DOHH2 (cell line): ENCODE results near the gene FXYD4.

ENCODE experiments used
- H3F3A ChIP-seq: fragments of 200-600 bp; sonication (generic), shearing (Covaris generic); 2 replicates; pipeline ENCODE4 v1.6.0; 2016; ENCODE audit warnings: antibody characterized with exemption, mild to moderate bottlenecking; ENCODE audit not compliant: control insufficient read depth, insufficient read depth
- H3K27ac ChIP-seq: fragments of 200-600 bp; sonication (generic); 2 replicates; pipeline ENCODE4 v1.5.1; 2014; ENCODE audit warnings: low read depth, mild to moderate bottlenecking, low read length, moderate library complexity
- H3K27me3 ChIP-seq: fragments of 200-600 bp; sonication (generic); 2 replicates; pipeline ENCODE4 v1.6.1; 2014; ENCODE audit warnings: mild to moderate bottlenecking, low read length, mixed read lengths; ENCODE audit not compliant: control insufficient read depth
- H3K36me3 ChIP-seq: fragments of 200-600 bp; sonication (generic); 2 replicates; pipeline ENCODE4 v1.6.1; 2014; ENCODE audit warnings: mild to moderate bottlenecking, low read length, moderate library complexity, mixed read lengths; ENCODE audit not compliant: control insufficient read depth
- H3K4me1 ChIP-seq: fragments of 200-600 bp; sonication (generic); 2 replicates; pipeline ENCODE4 v1.6.1; 2014; ENCODE audit warnings: mild to moderate bottlenecking, low read length, mixed read lengths; ENCODE audit not compliant: control insufficient read depth
- H3K4me2 ChIP-seq: fragments of 200-600 bp; sonication (generic); 2 replicates; pipeline ENCODE4 v1.6.0; 2014; ENCODE audit warnings: mild to moderate bottlenecking, low read length, moderate library complexity
- H3K4me3 ChIP-seq: fragments of 200-600 bp; sonication (generic); 2 replicates; pipeline ENCODE4 v1.5.1; 2014; ENCODE audit warnings: mild to moderate bottlenecking, low read length, mixed read lengths
- H3K79me2 ChIP-seq: fragments of 200-600 bp; sonication (generic); 2 replicates; pipeline ENCODE4 v1.6.1; 2014; ENCODE audit warnings: mild to moderate bottlenecking, low read length, mixed read lengths; ENCODE audit not compliant: control insufficient read depth
- H3K9me2 ChIP-seq: fragments of 200-600 bp; sonication (generic); replicated peaks from 2 replicates; pipeline ENCODE4 v1.6.1; 2014; ENCODE audit warnings: mild to moderate bottlenecking, low read length, mixed read lengths; ENCODE audit not compliant: control insufficient read depth
- H3K9me3 ChIP-seq: fragments of 200-600 bp; sonication (generic); 2 replicates; pipeline ENCODE4 v1.6.1; 2014; ENCODE audit warnings: antibody characterized with exemption, low read length, mixed read lengths; ENCODE audit not compliant: control insufficient read depth, insufficient read depth
- H4K20me1 ChIP-seq: fragments of 200-600 bp; sonication (generic); 2 replicates; pipeline ENCODE4 v1.6.0; 2014; ENCODE audit warnings: low read depth, mild to moderate bottlenecking, antibody characterized with exemption, low read length, moderate library complexity; ENCODE audit not compliant: control insufficient read depth, insufficient read depth
- EZH2phosphoT487 ChIP-seq: fragments of 200-600 bp; sonication (generic); IDR thresholded peaks from 2 replicates; pipeline ENCODE4 v1.6.1; 2017; ENCODE audit warnings: borderline replicate concordance, mild to moderate bottlenecking, antibody characterized with exemption, low read length, moderate library complexity, mixed read lengths
- TF ChIP-seq, protein P1 (sequence below): fragments of 200-600 bp; sonication (generic); IDR thresholded peaks from one replicate; pipeline ENCODE4 v1.5.1; 2014; ENCODE audit warnings: antibody characterized with exemption, mild to moderate bottlenecking, low read depth, low read length; ENCODE audit not compliant: poor library complexity, severe bottlenecking

The FXYD4 gene

DNA sequence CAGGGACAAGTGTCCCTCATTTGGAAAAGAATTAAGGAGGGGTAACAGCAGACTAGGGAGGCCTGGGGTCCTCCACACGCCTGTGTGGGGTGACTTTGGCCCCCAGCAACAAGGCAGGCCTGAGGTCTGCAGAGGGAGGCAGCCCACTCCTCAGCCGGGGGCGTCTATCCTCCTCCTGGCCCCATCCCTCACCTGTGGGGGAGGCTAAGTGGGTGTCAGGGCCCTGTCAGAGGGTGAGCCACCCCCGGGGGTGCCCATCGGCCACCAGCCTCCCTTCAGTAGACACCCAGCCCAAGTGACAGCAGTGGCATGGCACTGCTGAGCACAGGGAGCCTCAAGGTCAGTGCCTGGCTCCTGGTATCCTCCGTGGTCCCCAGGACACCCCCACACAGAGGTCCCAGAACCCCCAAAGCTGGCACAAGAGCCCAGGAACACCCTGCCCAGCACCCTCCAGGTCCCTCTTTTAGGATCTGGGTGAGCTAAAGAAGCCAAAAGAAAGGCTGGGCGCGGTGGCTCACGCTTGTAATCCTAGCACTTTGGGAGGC lies 693 bp upstream of the FXYD4 start:
- no peak overlapping the region for H3K27ac ChIP-seq
- no peaks in the 10 kb centered on the region for H3K79me2 ChIP-seq
- H3K4me2 ChIP-seq = no peak overlapping the region
- no peaks in the 10 kb centered on the region for H3K9me3 ChIP-seq
- H4K20me1 ChIP-seq = no peaks in the 10 kb centered on the region
- H3F3A ChIP-seq = no peaks in the 10 kb centered on the region
- TF ChIP-seq, protein P1, sequence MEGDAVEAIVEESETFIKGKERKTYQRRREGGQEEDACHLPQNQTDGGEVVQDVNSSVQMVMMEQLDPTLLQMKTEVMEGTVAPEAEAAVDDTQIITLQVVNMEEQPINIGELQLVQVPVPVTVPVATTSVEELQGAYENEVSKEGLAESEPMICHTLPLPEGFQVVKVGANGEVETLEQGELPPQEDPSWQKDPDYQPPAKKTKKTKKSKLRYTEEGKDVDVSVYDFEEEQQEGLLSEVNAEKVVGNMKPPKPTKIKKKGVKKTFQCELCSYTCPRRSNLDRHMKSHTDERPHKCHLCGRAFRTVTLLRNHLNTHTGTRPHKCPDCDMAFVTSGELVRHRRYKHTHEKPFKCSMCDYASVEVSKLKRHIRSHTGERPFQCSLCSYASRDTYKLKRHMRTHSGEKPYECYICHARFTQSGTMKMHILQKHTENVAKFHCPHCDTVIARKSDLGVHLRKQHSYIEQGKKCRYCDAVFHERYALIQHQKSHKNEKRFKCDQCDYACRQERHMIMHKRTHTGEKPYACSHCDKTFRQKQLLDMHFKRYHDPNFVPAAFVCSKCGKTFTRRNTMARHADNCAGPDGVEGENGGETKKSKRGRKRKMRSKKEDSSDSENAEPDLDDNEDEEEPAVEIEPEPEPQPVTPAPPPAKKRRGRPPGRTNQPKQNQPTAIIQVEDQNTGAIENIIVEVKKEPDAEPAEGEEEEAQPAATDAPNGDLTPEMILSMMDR = no peak
- no peak overlapping the region for H3K4me3 ChIP-seq
- H3K4me1 ChIP-seq = no peaks in the 10 kb centered on the region
- H3K36me3 ChIP-seq = no peaks in the 10 kb centered on the region
- H3K27me3 ChIP-seq = peaks cover 8% of the 10 kb centered on the region
- no peaks in the 10 kb centered on the region for H3K9me2 ChIP-seq

DNA sequence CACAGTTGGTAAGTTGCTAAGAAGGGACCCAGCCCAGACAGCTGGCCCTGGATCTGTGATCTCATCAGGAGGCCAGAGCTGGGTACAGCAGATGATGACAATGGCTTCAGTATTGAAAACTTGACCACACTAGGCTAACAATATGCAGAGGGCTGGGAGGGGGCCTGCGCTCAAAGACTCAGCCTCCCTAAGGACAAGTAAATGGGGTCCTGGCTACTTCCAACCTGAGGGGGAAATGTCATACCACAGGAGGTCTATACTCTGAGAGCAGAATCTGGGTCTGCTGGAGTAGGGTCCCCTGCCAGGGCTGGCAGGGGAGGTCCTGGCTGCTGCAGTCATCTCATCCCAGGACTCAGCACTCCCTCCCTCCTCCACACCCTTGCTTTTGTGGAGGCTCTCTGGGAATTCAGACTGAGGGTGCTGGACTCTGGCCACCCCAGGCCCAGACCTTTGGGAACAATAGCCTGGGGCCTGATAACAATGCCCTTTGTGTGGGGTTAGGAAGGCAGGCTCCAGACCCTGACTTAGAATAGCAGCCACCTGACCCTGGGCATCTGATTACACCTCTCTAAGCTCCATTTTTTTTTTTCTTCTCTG lies 1.4 kb downstream of the FXYD4 start:
- no peak overlapping the region for H3K4me2 ChIP-seq
- no peaks in the 10 kb centered on the region for H3F3A ChIP-seq
- no peaks in the 10 kb centered on the region for H3K4me1 ChIP-seq
- no peak overlapping the region for H3K4me3 ChIP-seq
- no peaks in the 10 kb centered on the region for H3K9me2 ChIP-seq
- H3K27ac ChIP-seq = no peak overlapping the region
- H4K20me1 ChIP-seq = no peaks in the 10 kb centered on the region
- TF ChIP-seq, protein P1 = no peak
- TF ChIP-seq EZH2phosphoT487 = no peak
- H3K79me2 ChIP-seq = no peaks in the 10 kb centered on the region
- no peaks in the 10 kb centered on the region for H3K36me3 ChIP-seq
- no peaks in the 10 kb centered on the region for H3K9me3 ChIP-seq
- H3K27me3 ChIP-seq = peaks cover 8% of the 10 kb centered on the region

DNA sequence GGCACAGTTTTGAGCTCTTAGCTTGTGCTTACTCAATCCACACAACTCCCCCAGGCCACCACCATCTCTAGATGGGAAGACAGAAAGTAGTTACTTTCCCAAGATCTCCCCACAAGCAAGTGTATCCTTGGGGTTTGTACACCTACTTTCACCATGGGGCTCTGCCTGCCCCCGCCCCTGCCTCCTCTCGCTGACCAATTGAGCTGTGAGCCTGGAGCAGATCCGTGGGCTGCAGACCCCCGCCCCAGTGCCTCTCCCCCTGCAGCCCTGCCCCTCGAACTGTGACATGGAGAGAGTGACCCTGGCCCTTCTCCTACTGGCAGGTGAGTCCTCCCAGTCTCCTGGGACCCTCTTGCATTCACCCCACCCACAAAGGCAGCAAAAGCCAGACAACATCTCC lies 2.0 kb downstream of the FXYD4 start:
- H3K27me3 ChIP-seq = peaks cover 8% of the 10 kb centered on the region
- no peak overlapping the region for H3K27ac ChIP-seq
- H3K9me2 ChIP-seq = no peaks in the 10 kb centered on the region
- H3K4me1 ChIP-seq = no peaks in the 10 kb centered on the region
- H3K9me3 ChIP-seq = no peaks in the 10 kb centered on the region
- H3K4me2 ChIP-seq = no peak overlapping the region
- TF ChIP-seq EZH2phosphoT487 = no peak
- TF ChIP-seq, protein P1 = no peak
- no peaks in the 10 kb centered on the region for H3F3A ChIP-seq
- no peak overlapping the region for H3K4me3 ChIP-seq
- no peaks in the 10 kb centered on the region for H4K20me1 ChIP-seq
- H3K36me3 ChIP-seq = no peaks in the 10 kb centered on the region
- no peaks in the 10 kb centered on the region for H3K79me2 ChIP-seq
